ENCODE data around the gene ATF6. TPM values are rescaled to one million over a fixed set of nuclear protein-coding genes. Genes with fewer than 3 reads are reported as not detected.

The ATF6 gene
- total RNA-seq, 1 experiment from 2014 or later: 16.4 TPM

DNA sequence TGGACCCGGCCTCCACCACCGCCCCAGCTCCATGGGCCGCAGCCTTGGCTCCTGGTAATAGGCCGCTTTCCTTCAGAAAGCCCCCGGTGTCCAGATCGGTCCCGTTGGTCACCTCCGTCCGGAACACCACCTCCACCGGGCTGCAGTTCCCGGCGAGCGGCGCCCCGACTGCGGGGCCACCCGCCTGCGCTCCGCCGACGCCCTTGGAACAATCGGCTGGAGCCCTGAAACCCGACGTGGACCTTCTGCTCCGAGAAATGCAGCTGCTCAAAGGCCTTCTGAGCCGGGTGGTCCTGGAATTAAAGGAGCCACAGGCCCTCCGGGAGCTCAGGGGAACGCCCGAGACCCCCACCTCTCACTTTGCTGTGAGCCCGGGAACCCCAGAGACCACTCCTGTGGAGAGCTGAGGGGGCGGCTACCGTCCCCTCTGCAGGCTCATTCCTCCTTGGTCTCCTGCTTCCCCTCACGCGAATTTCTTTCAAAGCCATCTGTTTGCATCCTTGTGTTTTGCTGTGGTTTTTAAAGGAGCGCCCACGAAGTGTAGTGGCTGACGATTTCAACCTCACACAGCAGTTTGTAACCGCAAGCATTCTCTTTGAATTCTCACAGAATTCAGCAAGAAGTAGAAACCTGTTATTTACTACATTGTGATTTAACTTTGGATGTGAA lies 38.7 kb upstream of the ATF6 start:
- in situ Hi-C loops (cut with HindIII; ENCODE audit: low pct_unique_long_range_greater_than_20kb, low sequenced_read_pairs) (loop anchor here (25.0 kb wide), 1 partner anchor 190 kb away; the partner anchor contains the start of gene FCGR3A), intact Hi-C loops (cut with micrococcal nuclease; ENCODE audit: unreplicated experiment) (no loop called here)
- no peaks in the 10 kb centered on the region; the same call in 1 of the 2 replicates for H3K36me3 ChIP-seq (ENCODE audit: control insufficient read depth, insufficient read depth, low read length)
- H3K27ac ChIP-seq (ENCODE audit: low read length): peak overlapping the region; percentile 75
- H3K9me3 ChIP-seq (ENCODE audit: control insufficient read depth, insufficient read depth, low read depth, low read length): no peaks in the 10 kb centered on the region
- no peaks in the 10 kb centered on the region for H3K27me3 ChIP-seq (ENCODE audit: control insufficient read depth, insufficient read depth, low read length)
- no TSS peak for BruUV-seq (replicated peaks)
- peak overlapping the region; percentile 56 to 89 for H3K4me3 ChIP-seq (ENCODE audit: low read depth in 2 of 2, low read length in 2 of 2)
- no peak for TF ChIP-seq TCF7L2 (IDR thresholded peaks at IDR 0.05; ENCODE audit: low read depth, low read length)
- TF ChIP-seq REST (IDR thresholded peaks at IDR 0.05; ENCODE audit: insufficient read depth in 1 of 2, low read depth in 2 of 2, low read length in 1 of 2): no peak
- no peak; the same call in 1 of the 2 replicates for TF ChIP-seq POLR2AphosphoS5 (IDR thresholded peaks at IDR 0.05; ENCODE audit: low read depth, low read length)
- no peak for TF ChIP-seq CTCF (IDR thresholded peaks at IDR 0.05)
- TF ChIP-seq SIN3A (IDR thresholded peaks at IDR 0.05; ENCODE audit: borderline replicate concordance, insufficient read depth, low read depth, low read length): no peak
- DNase-seq (ENCODE audit: low read depth, low spot score) (no peak), ATAC-seq (no peak)
- peaks cover 6% of the 10 kb centered on the region; the same call in 1 of the 2 replicates for H3K4me1 ChIP-seq (ENCODE audit: control insufficient read depth, insufficient read depth, low read length)
- ChIA-PET CTCF (interaction anchor here (0.6 to 2.4 kb wide), 4 partner anchors 10 to 243 kb away, joined by 3 to 9 read pairs (median 4); no protein-coding TSS in a partner anchor), POLR2A (no interaction called here)

DNA sequence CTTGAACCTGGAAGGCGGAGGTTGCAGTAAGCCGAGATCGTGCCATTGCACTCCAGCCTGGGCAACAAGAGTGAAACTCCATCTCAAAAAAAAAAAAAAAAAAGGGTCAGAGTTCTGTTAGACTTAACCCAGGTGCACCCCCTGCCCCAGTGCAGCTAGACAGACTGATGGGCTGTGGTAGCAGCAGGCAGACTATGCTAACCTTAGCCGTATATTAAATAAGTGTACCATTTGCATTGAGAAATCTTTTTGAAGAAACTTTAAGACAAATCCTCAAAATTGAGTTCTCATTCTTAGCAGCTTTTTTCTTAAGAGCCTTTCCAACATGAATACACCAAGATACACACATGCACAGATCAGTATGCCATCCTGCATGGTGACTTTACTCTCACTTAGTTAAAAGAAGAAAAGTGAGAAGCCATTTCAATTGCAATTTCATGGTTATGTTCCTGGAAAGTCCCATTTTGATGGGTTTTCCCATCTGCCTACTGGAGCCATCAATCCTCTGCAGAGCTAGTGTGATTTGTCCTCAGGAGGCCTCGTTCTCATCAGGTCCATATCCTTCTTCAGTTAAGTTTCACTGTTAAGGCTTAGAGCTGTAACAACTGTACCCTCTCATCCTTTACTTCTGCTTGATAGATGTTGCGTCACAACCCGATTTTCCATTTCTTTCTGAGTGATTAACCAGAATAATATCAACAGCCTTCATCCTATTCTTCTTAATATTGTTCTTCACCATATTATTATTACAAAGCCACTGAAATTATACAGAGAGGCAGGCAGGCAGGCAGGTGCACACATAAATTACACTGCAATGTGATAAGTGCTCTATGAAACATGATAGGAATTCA lies 37.5 kb upstream of the ATF6 start:
- no peak overlapping the region for H3K4me3 ChIP-seq (ENCODE audit: low read depth in 2 of 2, low read length in 2 of 2)
- H3K9me3 ChIP-seq (ENCODE audit: control insufficient read depth, insufficient read depth, low read depth, low read length): no peaks in the 10 kb centered on the region
- in situ Hi-C loops (cut with HindIII; ENCODE audit: low pct_unique_long_range_greater_than_20kb, low sequenced_read_pairs) (loop anchor here (25.0 kb wide), 1 partner anchor 191 kb away; the partner anchor contains the start of gene FCGR3A), intact Hi-C loops (cut with micrococcal nuclease; ENCODE audit: unreplicated experiment) (no loop called here)
- DNase-seq (ENCODE audit: low read depth, low spot score) (no peak), ATAC-seq (no peak)
- TF ChIP-seq CTCF (IDR thresholded peaks at IDR 0.05): no peak
- TF ChIP-seq REST (IDR thresholded peaks at IDR 0.05; ENCODE audit: insufficient read depth in 1 of 2, low read depth in 2 of 2, low read length in 1 of 2): no peak
- peaks cover 6% of the 10 kb centered on the region; the same call in 1 of the 2 replicates for H3K4me1 ChIP-seq (ENCODE audit: control insufficient read depth, insufficient read depth, low read length)
- POLR2A ChIA-PET: interaction anchor here (0.8 kb wide), 1 partner anchor 33 kb away, joined by 3 read pairs; no protein-coding TSS in a partner anchor
- no peaks in the 10 kb centered on the region; the same call in 1 of the 2 replicates for H3K36me3 ChIP-seq (ENCODE audit: control insufficient read depth, insufficient read depth, low read length)
- no peaks in the 10 kb centered on the region for H3K27me3 ChIP-seq (ENCODE audit: control insufficient read depth, insufficient read depth, low read length)
- CTCF ChIA-PET: interaction anchor here (0.6 kb wide), 1 partner anchor 309 kb away, joined by 4 read pairs; no protein-coding TSS in a partner anchor
- no peak overlapping the region for H3K27ac ChIP-seq (ENCODE audit: low read length)
- BruUV-seq (replicated peaks): no TSS peak

All from Panc1 (cell line).